Nephron (organoid): Measurements from ENCODE around the gene PDE1A.

ENCODE experiments used
- H3K27ac Mint-ChIP-seq, 3 experiments: 2 replicates each; pipeline ENCODE4 v1.8.0; 2020; ENCODE audit warnings: mixed read lengths in 3 of 3, mild to moderate bottlenecking in 2 of 3, moderate library complexity in 1 of 3
- H3K27me3 Mint-ChIP-seq: 2 replicates; pipeline ENCODE4 v1.8.0; 2021; ENCODE audit warnings: low read depth, mild to moderate bottlenecking, moderate library complexity, mixed read lengths
- H3K36me3 Mint-ChIP-seq: 2 replicates; pipeline ENCODE4 v1.8.0; 2020; ENCODE audit warnings: low read depth, mixed read lengths
- H3K4me1 Mint-ChIP-seq: 2 replicates; pipeline ENCODE4 v1.8.0; 2020; ENCODE audit warnings: mixed read lengths
- H3K4me3 Mint-ChIP-seq, 3 experiments: 2 replicates each; pipeline ENCODE4 v1.8.0; 2020; ENCODE audit warnings: mild to moderate bottlenecking in 3 of 3, mixed read lengths in 3 of 3, moderate library complexity in 2 of 3
- H3K9me3 Mint-ChIP-seq: 2 replicates; pipeline ENCODE4 v1.8.0; 2020; ENCODE audit warnings: mixed read lengths
- CTCF ChIP-seq, 3 experiments: fragments of 200-600 bp; sonication (generic); IDR thresholded peaks; one replicate each; pipeline ENCODE4 v1.5.0; 2021; ENCODE audit warnings: antibody characterized with exemption in 3 of 3; ENCODE audit not compliant: unreplicated experiment in 3 of 3

The PDE1A gene

GRCh38 chr2:182420669-182421068, 6.2 kb downstream of the PDE1A start:
- H3K4me3 Mint-ChIP-seq, result peak overlapping the region in 1 of 3 experiments; percentile 28

GRCh38 chr2:182416861-182417260, 10.0 kb downstream of the PDE1A start:
- H3K27me3 Mint-ChIP-seq, result no peaks in the 10 kb centered on the region
- TF ChIP-seq CTCF (IDR thresholded peaks at IDR 0.05; ENCODE audit: unreplicated experiment in 3 of 3), result no peak

More at GRCh38 chr2:182420669-182421068, 6.2 kb downstream of the PDE1A start:
- Mint-ChIP-seq H3K4me1 (peaks cover 28% of the 10 kb centered on the region), H3K27me3 (no peaks in the 10 kb centered on the region), H3K9me3 (no peaks in the 10 kb centered on the region), H3K27ac (peak overlapping the region in 1 of 3 experiments; percentile 11), H3K36me3 (no peaks in the 10 kb centered on the region)
- TF ChIP-seq CTCF (IDR thresholded peaks at IDR 0.05; ENCODE audit: unreplicated experiment in 3 of 3), result no peak

GRCh38 chr2:182416191-182416590, 10.6 kb downstream of the PDE1A start:
- TF ChIP-seq CTCF (IDR thresholded peaks at IDR 0.05; ENCODE audit: unreplicated experiment in 3 of 3), result no peak
- Mint-ChIP-seq H3K4me1 (peaks cover 7% of the 10 kb centered on the region), H3K4me3 (no peak overlapping the region)

More at GRCh38 chr2:182416861-182417260, 10.0 kb downstream of the PDE1A start:
- Mint-ChIP-seq H3K27ac (no peak overlapping the region), H3K4me3 (no peak overlapping the region), H3K9me3 (no peaks in the 10 kb centered on the region), H3K36me3 (no peaks in the 10 kb centered on the region), H3K4me1 (peaks cover 13% of the 10 kb centered on the region)

GRCh38 chr2:182415771-182416170, 11.1 kb downstream of the PDE1A start:
- H3K4me1 Mint-ChIP-seq, result peaks cover 2% of the 10 kb centered on the region
- no peak overlapping the region for H3K27ac Mint-ChIP-seq
- H3K4me3 Mint-ChIP-seq, result no peak overlapping the region
- H3K9me3 Mint-ChIP-seq, result no peaks in the 10 kb centered on the region
- TF ChIP-seq CTCF (IDR thresholded peaks at IDR 0.05; ENCODE audit: unreplicated experiment in 3 of 3), result no peak
- H3K27me3 Mint-ChIP-seq, result no peaks in the 10 kb centered on the region
- H3K36me3 Mint-ChIP-seq, result no peaks in the 10 kb centered on the region

More at GRCh38 chr2:182416191-182416590, 10.6 kb downstream of the PDE1A start:
- Mint-ChIP-seq H3K36me3 (no peaks in the 10 kb centered on the region), H3K27ac (no peak overlapping the region), H3K27me3 (no peaks in the 10 kb centered on the region), H3K9me3 (no peaks in the 10 kb centered on the region)

GRCh38 chr2:182412858-182413257, 14.0 kb downstream of the PDE1A start:
- H3K9me3 Mint-ChIP-seq, result no peaks in the 10 kb centered on the region
- no peak for TF ChIP-seq CTCF (IDR thresholded peaks at IDR 0.05; ENCODE audit: unreplicated experiment in 3 of 3)
- H3K4me3 Mint-ChIP-seq, result no peak overlapping the region
- H3K4me1 Mint-ChIP-seq, result no peaks in the 10 kb centered on the region
- H3K36me3 Mint-ChIP-seq, result no peaks in the 10 kb centered on the region
- no peak overlapping the region for H3K27ac Mint-ChIP-seq
- no peaks in the 10 kb centered on the region for H3K27me3 Mint-ChIP-seq

- no peaks in the 10 kb centered on the region for H3K27me3 Mint-ChIP-seq
- no peak for TF ChIP-seq CTCF (IDR thresholded peaks at IDR 0.05; ENCODE audit: unreplicated experiment in 3 of 3)
- peaks cover 3% of the 10 kb centered on the region for H3K4me1 Mint-ChIP-seq
- no peak overlapping the region for H3K4me3 Mint-ChIP-seq
- H3K27ac Mint-ChIP-seq, result no peak overlapping the region
- H3K36me3 Mint-ChIP-seq, result no peaks in the 10 kb centered on the region
- no peaks in the 10 kb centered on the region for H3K9me3 Mint-ChIP-seq
Observed at GRCh38 chr2:182410120-182410519, 16.7 kb downstream of the PDE1A start.
